Heart left ventricle (tissue), 13 donors: Measurements from ENCODE around the gene CCN5.

Source experiments
- CTCF ChIP-seq, 12 donors: fragments of 200-600 bp; sonication (generic) in 4 of 12; IDR thresholded peaks; one replicate each; pipeline versions ENCODE4 v1.5.0 to v1.8.0; 2018 to 2022; ENCODE audit warnings: antibody characterized with exemption in 12 of 12, mild to moderate bottlenecking in 5 of 12
- POLR2A ChIP-seq, 2 donors: fragments of 450-650 bp; IDR thresholded peaks; one replicate each; pipeline ENCODE4 v1.6.1; 2017; ENCODE audit warnings: antibody characterized with exemption in 2 of 2, mild to moderate bottlenecking in 2 of 2, moderate library complexity in 2 of 2
- donor health status: ischemic (EF 13 %, LVEDD 7.1; RV severe dilation, severe dysfunction).
- donor health status: DM: no; HTN: yes; CAD: no.
- donor health status: DM: no; HTN: no; CAD: no.
- donor health status: ischemic (EF 25% LVEDD 6.9; RV normal size, moderate dysfunction).
- donor health status: ischemic (EF 25% LVEDD 5.7; RV mildly dilated, moderate dysfunction).
- donor health status: ischemic (EF 35%, LVEDD 5.7; RV mildly dilated, moderate dysfunction).
- donor health status: nonischemic (EF 11% LVEDD 7.7; RV severe dilation, severe dysfunction).
- donor health status: DM: yes; HTN: yes; CAD: no.
- donor health status: PGD.
- donor health status: ischemic (EF 29% LVEDD 5.4; RV normal size, mild dysfunction).
- donor health status: nonischemic (EF 23%, LVEDD 6.1; RV moderate dilation, normal function).

- TF ChIP-seq CTCF (IDR thresholded peaks at IDR 0.05) (no peak), POLR2A (IDR thresholded peaks at IDR 0.05) (no peak)
Measured at GRCh38 chr20:44703956-44704488, 11.1 kb upstream of the CCN5 start.
